HepG2 (cell line): ENCODE measurements around the gene ANO5. TPM values are rescaled to one million over a fixed set of nuclear protein-coding genes. Genes with fewer than 3 reads are reported as not detected.

Source experiments
- CBFB ChIP-seq: sonication (generic); formaldehyde crosslinking; IDR thresholded peaks from 2 replicates; pipeline ENCODE4 v1.4.0; 2020; ENCODE audit warnings: missing genetic modification reagents
- ELF3 ChIP-seq: IDR thresholded peaks from 2 replicates; pipeline ENCODE4 v1.6.1; 2016; ENCODE audit warnings: missing genetic modification reagents, missing compliant biosample characterization
- MZF1 ChIP-seq: sonication (generic); formaldehyde crosslinking; IDR thresholded peaks from 2 replicates; pipeline ENCODE4 v1.8.1; 2023; ENCODE audit warnings: mild to moderate bottlenecking, missing genetic modification reagents, borderline replicate concordance
- ONECUT2 ChIP-seq: sonication (generic); formaldehyde crosslinking; IDR thresholded peaks from 2 replicates; pipeline ENCODE4 v1.4.0; 2020; ENCODE audit warnings: missing genetic modification reagents
- ZFP82 ChIP-seq: sonication (generic); formaldehyde crosslinking; IDR thresholded peaks from 2 replicates; pipeline ENCODE4 v1.5.1; 2020; ENCODE audit warnings: mild to moderate bottlenecking, missing genetic modification reagents, borderline replicate concordance
- polyA plus RNA-seq, 8 experiments: library from polyadenylated mRNA; depleted of rRNA in 3 of 8; stranded (reverse) in 7 of 8; unstranded in 1 of 8; fragments of >200 nt; fragmentation: Illumina TruSeq in 4 of 8; extraction: Trizol in 4 of 8; gene quantifications; 2 replicates each; pipeline versions ENCODE4 v1.2.1 to v1.2.3, GENCODE V29; 2011 to 2016; ENCODE audit warnings: low read depth in 4 of 8, missing spikeins in 1 of 8, mixed read lengths in 1 of 8; ENCODE audit not compliant: insufficient read depth in 1 of 8
- total RNA-seq, 5 experiments: library from RNA; depleted of rRNA; stranded (reverse); fragments of >200 nt; fragmentation: Illumina TruSeq; extraction: Trizol; gene quantifications; 2 replicates each; pipeline ENCODE4 v1.2.3, GENCODE V29; 2016; ENCODE audit warnings: low read depth in 1 of 5
- TF ChIP-seq, protein P1 (sequence below): sonication (generic); formaldehyde crosslinking; IDR thresholded peaks from 2 replicates; pipeline ENCODE4 v1.4.0; 2020; ENCODE audit warnings: mild to moderate bottlenecking, missing genetic modification reagents
- TF ChIP-seq, protein P2 (sequence below): sonication (generic); formaldehyde crosslinking; IDR thresholded peaks from 2 replicates; pipeline ENCODE4 v1.4.0; 2020; ENCODE audit warnings: mild to moderate bottlenecking, low read depth, missing genetic modification reagents
- TF ChIP-seq, protein P3 (sequence below): sonication (generic); formaldehyde crosslinking; IDR thresholded peaks from 2 replicates; pipeline ENCODE4 v1.5.0; 2020; ENCODE audit warnings: mild to moderate bottlenecking, missing genetic modification reagents, borderline replicate concordance

The ANO5 gene
- total and polyA plus RNA-seq, 2 of the 13 experiments (the other 11 are each of a cell fraction or from before 2014, with no cell fraction given) = 0.02 to 0.03 TPM

DNA sequence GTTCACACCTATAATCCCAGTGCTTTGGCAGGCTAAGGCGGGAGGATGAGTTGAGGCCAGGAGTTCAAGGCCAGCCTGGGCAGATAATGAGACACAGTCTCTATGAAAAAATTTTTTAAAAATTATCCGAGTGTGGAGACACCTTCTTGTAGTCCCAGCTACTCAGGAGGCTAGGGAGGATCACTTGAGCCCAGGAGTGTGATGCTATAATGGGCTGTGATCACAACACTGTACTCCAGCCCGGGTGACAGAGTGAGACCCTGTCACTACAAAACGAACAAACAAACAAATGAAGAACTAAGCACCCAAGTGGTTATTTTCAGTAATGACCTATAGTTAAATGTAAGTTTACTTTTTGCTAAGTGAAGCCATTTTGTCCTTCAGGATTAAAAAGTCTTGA is 32.3 kb downstream of the ANO5 start (continued):
- TF ChIP-seq, protein P1, sequence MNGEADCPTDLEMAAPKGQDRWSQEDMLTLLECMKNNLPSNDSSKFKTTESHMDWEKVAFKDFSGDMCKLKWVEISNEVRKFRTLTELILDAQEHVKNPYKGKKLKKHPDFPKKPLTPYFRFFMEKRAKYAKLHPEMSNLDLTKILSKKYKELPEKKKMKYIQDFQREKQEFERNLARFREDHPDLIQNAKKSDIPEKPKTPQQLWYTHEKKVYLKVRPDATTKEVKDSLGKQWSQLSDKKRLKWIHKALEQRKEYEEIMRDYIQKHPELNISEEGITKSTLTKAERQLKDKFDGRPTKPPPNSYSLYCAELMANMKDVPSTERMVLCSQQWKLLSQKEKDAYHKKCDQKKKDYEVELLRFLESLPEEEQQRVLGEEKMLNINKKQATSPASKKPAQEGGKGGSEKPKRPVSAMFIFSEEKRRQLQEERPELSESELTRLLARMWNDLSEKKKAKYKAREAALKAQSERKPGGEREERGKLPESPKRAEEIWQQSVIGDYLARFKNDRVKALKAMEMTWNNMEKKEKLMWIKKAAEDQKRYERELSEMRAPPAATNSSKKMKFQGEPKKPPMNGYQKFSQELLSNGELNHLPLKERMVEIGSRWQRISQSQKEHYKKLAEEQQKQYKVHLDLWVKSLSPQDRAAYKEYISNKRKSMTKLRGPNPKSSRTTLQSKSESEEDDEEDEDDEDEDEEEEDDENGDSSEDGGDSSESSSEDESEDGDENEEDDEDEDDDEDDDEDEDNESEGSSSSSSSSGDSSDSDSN = no peak
- no peak for TF ChIP-seq CBFB (CRISPR knock-in tag)
- no peak for TF ChIP-seq ONECUT2 (CRISPR knock-in tag)
- TF ChIP-seq, protein P2, sequence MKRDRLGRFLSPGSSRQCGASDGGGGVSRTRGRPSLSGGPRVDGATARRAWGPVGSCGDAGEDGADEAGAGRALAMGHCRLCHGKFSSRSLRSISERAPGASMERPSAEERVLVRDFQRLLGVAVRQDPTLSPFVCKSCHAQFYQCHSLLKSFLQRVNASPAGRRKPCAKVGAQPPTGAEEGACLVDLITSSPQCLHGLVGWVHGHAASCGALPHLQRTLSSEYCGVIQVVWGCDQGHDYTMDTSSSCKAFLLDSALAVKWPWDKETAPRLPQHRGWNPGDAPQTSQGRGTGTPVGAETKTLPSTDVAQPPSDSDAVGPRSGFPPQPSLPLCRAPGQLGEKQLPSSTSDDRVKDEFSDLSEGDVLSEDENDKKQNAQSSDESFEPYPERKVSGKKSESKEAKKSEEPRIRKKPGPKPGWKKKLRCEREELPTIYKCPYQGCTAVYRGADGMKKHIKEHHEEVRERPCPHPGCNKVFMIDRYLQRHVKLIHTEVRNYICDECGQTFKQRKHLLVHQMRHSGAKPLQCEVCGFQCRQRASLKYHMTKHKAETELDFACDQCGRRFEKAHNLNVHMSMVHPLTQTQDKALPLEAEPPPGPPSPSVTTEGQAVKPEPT (CRISPR knock-in tag) = no peak
- no peak for TF ChIP-seq ZFP82 (CRISPR knock-in tag)
- TF ChIP-seq, protein P3, sequence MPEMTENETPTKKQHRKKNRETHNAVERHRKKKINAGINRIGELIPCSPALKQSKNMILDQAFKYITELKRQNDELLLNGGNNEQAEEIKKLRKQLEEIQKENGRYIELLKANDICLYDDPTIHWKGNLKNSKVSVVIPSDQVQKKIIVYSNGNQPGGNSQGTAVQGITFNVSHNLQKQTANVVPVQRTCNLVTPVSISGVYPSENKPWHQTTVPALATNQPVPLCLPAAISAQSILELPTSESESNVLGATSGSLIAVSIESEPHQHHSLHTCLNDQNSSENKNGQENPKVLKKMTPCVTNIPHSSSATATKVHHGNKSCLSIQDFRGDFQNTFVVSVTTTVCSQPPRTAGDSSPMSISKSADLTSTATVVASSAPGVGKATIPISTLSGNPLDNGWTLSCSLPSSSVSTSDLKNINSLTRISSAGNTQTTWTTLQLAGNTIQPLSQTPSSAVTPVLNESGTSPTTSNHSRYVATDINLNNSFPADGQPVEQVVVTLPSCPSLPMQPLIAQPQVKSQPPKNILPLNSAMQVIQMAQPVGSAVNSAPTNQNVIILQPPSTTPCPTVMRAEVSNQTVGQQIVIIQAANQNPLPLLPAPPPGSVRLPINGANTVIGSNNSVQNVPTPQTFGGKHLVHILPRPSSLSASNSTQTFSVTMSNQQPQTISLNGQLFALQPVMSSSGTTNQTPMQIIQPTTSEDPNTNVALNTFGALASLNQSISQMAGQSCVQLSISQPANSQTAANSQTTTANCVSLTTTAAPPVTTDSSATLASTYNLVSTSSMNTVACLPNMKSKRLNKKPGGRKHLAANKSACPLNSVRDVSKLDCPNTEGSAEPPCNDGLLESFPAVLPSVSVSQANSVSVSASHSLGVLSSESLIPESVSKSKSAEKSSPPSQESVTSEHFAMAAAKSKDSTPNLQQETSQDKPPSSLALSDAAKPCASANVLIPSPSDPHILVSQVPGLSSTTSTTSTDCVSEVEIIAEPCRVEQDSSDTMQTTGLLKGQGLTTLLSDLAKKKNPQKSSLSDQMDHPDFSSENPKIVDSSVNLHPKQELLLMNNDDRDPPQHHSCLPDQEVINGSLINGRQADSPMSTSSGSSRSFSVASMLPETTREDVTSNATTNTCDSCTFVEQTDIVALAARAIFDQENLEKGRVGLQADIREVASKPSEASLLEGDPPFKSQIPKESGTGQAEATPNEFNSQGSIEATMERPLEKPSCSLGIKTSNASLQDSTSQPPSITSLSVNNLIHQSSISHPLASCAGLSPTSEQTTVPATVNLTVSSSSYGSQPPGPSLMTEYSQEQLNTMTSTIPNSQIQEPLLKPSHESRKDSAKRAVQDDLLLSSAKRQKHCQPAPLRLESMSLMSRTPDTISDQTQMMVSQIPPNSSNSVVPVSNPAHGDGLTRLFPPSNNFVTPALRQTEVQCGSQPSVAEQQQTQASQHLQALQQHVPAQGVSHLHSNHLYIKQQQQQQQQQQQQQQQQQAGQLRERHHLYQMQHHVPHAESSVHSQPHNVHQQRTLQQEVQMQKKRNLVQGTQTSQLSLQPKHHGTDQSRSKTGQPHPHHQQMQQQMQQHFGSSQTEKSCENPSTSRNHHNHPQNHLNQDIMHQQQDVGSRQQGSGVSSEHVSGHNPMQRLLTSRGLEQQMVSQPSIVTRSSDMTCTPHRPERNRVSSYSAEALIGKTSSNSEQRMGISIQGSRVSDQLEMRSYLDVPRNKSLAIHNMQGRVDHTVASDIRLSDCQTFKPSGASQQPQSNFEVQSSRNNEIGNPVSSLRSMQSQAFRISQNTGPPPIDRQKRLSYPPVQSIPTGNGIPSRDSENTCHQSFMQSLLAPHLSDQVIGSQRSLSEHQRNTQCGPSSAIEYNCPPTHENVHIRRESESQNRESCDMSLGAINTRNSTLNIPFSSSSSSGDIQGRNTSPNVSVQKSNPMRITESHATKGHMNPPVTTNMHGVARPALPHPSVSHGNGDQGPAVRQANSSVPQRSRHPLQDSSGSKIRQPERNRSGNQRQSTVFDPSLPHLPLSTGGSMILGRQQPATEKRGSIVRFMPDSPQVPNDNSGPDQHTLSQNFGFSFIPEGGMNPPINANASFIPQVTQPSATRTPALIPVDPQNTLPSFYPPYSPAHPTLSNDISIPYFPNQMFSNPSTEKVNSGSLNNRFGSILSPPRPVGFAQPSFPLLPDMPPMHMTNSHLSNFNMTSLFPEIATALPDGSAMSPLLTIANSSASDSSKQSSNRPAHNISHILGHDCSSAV (CRISPR knock-in tag) = no peak
- no peak for TF ChIP-seq ELF3
- TF ChIP-seq MZF1 (CRISPR knock-in tag) = no peak
